Amniotic epithelial cell (primary cell): Measurements from ENCODE around the gene CDKAL1.
A peak's percentile ranks its signal among the peaks of the same experiment; 100 is the strongest.
"Not testable (repeated sequence)": the region's sequence is repeated elsewhere in the genome, so short reads cannot be mapped to it uniquely, and the experiment has no call there.

Experiments used
- DNase-seq: peaks from one replicate; pipeline ENCODE4 v3.0.0-alpha.2; 2010; ENCODE audit warnings: low read depth

CDKAL1 gene

DNA sequence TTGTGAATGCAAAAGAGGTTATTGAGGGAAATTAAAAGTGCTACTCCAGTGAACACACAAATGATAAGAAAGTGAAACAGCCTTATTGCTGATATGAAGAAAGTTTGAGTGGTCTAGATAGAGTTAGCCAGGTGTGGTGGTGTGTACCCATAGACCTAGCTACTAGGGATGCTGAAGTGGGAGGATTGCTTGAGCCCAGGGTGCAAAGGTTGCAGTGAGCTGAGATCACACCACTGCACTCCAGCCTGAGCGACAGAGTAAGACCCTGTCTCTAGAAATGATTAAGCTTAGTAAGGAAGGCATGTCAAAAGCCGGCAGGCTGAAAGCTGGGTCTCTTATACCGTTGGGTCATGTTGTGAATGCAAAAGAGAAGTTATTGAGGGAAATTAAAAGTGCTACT lies 389.8 kb downstream of the CDKAL1 start:
- not testable (repeated sequence) for DNase-seq

GRCh38 chr6:20924911-20925543 lies 390.8 kb downstream of the CDKAL1 start:
- peak; percentile 9 for DNase-seq

GRCh38 chr6:20927130-20927860 lies 393.0 kb downstream of the CDKAL1 start:
- DNase-seq = no peak

DNA sequence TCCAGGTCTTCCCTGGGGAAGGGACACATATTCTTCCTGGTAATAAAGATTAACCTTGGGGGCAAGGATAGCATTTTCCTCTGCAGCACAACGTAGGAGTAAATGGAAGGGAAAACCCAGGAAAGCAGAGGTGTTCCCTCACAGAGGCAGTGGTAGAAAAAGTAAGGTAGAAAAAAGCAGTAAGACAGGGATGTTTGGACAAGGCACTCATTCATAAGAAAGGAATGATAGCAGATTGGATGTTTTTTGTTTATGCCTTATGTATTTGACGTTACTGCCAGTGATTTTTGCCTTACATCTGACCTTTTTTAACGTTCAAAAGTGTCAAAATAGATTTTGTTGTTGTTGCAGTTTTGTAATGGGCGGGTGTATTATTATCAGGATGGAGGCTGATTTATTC lies 395.0 kb downstream of the CDKAL1 start:
- no peak for DNase-seq

GRCh38 chr6:20931093-20931492 lies 396.8 kb downstream of the CDKAL1 start:
- DNase-seq = no peak

- DNase-seq = no peak
These were observed 397.5 kb downstream of the CDKAL1 start for GRCh38 chr6:20931772-20932171.

DNA sequence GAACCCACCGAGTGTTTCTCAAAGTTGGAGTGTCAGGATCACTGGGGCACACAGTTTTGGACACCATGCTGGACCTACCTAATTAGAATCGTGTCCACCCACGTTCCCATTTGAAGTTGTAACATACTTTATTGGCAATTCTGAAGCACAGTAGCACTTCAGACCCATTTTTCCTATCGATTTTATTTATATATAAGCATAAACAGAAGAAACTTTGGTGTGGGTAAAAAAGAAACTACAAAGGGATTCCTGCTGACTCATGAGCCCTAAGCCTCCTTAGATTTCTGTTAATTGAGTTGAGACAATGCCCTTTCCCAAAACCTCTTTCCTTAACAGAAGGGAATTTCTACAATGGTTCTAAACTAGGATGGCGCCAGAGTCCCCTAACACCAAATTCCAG lies 398.0 kb downstream of the CDKAL1 start:
- no peak for DNase-seq

GRCh38 chr6:20933057-20933788 lies 399.0 kb downstream of the CDKAL1 start:
- DNase-seq = no peak

GRCh38 chr6:20936949-20937348 lies 402.7 kb downstream of the CDKAL1 start:
- no peak for DNase-seq

DNA sequence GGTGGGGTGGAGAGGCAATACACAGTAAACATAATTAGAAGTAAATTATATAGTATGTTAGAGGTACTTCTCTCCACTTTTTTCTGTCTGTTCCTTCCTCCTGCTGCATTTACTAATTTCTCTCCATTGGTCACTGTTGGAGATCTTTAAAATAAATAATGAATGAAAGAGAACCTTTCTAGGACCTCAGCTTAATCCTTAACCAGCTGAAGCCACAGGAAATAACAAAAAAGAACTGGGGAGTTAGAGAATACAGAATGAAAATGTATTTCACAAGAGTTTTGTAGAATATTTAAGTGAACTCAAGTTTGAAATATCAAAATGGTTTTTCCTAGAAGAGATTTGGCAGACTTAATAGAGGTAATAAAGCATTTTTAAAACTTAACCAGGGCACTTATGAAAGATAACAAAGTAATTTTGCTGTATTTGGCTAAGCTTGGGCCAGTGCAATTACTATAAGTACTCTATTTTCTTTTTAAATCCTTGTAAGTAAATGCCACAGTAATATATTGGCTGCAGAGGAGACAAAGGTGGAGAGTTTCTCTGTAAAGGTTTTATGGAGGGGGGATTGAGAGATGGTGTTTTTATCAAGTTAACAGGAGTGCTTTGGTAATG lies 405.0 kb downstream of the CDKAL1 start:
- DNase-seq = no peak

DNA sequence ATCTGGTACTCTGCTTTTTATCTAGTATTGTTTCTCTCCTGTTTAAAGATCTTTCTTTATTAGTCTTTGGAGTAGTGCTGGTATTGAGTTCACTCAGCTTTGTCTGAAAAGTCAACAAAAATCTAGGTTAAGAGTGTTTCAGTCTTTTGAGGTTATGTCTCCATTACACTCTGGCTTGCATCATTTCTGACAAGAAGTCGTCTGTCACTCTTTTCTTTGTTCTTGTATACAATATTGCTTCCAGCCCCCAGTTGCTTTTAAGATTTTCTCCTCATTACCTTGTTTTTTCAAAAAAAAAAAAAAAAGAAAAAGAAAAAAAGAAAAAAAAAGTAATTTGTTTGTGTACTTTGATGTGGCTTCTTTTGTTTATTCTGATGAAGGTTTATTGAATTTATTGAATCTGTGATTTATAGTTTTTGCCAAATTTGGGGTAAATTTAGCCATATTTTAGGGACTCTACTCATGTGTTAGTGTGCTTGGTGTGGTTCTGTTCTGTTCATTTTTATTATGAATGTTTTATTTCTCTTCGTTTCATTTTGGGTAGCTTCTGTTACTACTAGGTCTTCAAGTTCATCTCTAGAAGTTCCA lies 408.9 kb downstream of the CDKAL1 start:
- DNase-seq = peak; percentile 29

GRCh38 chr6:20943922-20944321 lies 409.7 kb downstream of the CDKAL1 start:
- DNase-seq = no peak

GRCh38 chr6:20946022-20946421 lies 411.8 kb downstream of the CDKAL1 start:
- peak; percentile 70 for DNase-seq

DNA sequence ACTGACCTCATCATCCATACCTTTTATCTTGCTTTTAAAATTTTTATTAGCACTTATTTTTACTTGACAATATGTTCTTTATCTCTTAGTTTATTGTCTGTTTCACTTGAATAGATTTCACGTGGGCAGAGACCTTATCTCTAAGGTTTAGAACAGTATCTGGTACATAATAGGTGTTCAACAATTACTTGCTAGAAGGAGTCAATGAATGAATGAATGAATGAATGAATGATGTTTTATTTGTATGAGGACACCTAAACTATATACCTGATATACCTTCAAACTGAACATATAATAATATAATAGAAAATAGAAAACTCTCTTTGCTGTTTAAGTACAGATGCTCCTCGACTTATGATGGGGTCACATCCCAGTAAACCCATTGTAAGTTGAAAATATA lies 412.6 kb downstream of the CDKAL1 start:
- no peak for DNase-seq

- no peak for DNase-seq
These were observed 413.7 kb downstream of the CDKAL1 start for GRCh38 chr6:20947977-20948376.

DNA sequence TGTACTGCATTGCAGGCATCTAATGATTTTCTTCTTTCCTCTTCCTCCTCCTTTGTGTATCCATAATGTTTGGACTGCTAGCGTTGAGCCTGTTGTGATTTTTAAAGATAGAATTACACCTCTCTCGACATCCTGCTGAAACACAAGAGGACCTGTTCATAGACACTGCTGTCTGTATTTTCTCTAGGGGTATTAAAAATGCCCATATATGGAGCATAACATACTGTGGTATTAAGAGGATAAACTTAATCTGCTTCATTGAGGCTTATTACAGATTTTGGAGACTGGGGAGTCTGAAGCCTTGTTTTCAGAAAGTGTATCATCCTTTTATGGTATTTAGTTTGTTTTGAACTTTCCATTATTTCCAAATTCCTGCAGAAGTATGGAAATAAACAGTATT lies 414.3 kb downstream of the CDKAL1 start:
- DNase-seq = no peak

DNA sequence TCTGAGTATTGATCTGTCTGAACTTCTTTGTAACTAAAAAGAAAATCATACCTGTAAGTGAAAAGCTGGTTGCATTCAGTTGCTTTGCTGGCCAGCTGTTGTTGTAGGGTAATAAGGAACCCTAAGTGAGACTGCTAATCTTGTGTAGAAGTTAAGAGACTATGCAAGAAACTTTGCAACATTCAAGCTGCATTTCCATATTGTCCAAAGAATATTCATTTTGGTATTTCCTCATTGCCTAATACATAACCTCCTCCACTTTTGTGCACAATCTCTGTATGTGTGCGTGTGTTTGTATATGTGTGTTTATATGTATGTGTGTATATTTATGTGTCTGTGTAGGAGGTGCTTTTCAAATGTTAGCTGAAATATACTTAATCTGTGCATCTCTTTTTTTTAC lies 414.9 kb downstream of the CDKAL1 start:
- no peak for DNase-seq

DNA sequence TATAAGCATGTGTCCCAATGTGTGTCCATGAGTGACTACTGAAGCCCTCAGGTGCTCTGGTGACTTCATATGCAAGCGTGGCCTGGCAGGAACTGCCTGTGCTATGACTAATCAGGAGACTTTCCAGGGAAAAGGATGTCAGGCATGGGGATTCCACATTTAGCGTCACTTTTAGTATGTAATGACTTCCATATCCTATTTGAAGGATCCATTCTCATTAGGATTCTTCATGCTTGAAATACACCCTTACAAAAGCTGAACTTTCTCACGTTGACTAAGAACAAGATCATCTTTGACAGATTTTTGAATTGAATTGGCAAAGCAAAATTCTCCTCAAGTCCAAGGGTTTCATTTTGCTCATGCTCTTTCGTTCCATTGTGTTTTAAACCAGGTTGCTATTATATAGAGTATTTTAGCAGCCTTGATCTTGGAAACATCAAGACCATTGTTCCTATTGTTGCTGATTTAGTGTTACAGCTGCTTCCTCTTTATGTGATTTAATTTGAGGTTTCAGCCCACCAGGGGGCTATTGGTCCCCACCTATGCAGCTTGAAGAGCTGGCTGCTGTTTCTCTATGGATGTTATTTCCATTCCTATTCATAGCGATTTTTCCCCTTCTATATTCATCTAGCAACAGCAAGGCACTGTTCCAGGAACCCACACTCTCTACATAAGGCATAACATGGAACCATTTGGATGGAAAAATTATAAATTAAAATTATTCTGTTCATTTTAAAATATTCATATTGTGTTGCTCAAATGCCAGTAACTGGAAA lies 418.6 kb downstream of the CDKAL1 start:
- DNase-seq = peak; percentile 30

DNA sequence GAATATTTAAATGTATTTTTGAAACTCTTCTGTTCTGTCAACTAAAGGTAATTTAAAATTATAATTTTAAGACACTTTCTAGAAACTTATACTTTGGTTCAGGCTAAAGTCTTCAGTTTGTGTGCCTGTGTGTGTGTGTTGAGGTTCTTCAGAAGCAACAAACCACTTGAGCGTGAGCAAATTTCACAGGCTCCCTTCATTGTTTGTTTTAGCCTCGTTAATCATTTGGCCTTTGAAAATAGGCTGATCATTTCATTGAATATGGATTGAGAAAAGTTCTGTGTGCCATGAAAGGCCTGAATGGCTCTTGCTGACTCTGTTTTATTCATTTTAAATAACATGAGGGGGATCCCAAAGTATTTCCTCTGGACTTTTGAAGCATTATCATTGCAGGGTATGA lies 420.1 kb downstream of the CDKAL1 start:
- no peak for DNase-seq

DNA sequence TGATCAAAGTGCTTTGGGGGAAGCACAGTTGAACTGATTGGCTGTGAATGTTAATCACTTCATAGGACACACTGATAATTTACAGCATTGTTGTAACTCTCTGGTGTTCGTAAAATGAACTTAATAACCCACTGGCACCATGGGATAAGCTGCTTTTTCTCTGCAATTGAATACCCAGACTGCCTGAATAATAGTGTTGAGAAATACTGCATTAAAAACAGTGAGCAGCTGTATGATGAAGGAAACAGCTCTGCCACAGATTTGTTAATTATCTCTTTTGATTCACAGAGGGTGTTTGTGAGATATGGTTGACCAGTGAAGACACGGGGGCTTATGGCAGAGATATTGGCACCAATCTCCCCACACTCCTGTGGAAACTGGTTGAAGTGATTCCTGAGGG lies 420.9 kb downstream of the CDKAL1 start:
- DNase-seq = no peak

DNA sequence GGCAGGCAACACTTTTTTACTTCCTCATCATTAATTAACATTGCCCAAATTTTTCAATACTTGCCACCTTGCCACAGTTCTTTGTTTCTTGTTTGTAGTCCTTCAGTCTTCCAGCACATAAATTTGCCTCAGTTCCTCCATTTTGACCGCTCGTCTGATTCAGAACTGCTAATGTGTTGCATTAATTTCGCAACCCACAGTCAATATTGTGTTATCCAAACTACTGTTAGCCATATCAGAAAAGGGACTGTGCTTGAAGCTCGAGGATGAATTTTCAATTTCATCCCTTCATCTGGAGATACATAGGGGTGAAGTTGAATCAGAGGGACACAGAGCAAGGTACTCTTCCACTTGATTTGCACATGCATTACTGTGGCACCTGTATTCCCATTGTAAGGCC lies 421.5 kb downstream of the CDKAL1 start:
- no peak for DNase-seq

DNA sequence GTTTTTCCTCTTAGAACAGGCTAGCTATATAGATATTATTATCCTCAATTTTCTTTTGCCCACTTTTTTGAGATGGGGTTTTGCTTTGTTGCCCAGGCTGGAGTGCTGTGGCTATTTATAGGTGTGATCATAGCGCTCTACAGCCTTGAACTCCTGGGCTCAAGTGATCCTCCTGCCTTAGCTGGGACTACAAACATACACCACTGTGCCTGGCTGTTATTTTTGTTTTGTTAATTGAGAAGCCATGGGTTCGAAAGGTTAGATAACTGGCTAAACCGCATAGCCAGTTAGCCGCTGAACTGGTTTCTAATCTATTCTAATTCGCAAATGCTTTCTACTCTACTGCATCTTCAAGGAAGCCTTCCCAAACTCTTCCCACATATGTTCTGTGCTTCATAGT lies 425.8 kb downstream of the CDKAL1 start:
- no peak for DNase-seq
